ENCODE data around the gene RFTN1. TPM values are rescaled to one million over a fixed set of nuclear protein-coding genes. Genes with fewer than 3 reads are reported as not detected.

The RFTN1 gene
- total RNA-seq (10 to 100 TPM; 20.8 to 25.7 TPM), polyA plus RNA-seq (ENCODE audit: insufficient read depth, low read depth, low replicate concordance) (22.2 TPM)
- long read RNA-seq, donor 1, partial matches to known transcripts: 0 of 3 reads
- long read RNA-seq, donor 1, other reads (novel, unspliced or antisense): 0 of 3 reads
- long read RNA-seq, donor 2, partial matches to known transcripts: 0 of 1 reads
- long read RNA-seq, donor 2, other reads (novel, unspliced or antisense): 0 of 1 reads

- WGBS, 2 donors: 0 to 1% methylated on average over 3 to 75 of the region's 92 CpGs
- peaks cover 6% of the 10 kb centered on the region for H3K4me1 ChIP-seq
- no peaks in the 10 kb centered on the region for H3K36me3 ChIP-seq (ENCODE audit: low read depth, missing control alignments)
- no peaks in the 10 kb centered on the region for H3K9me3 ChIP-seq
- TF ChIP-seq POLR2A (IDR thresholded peaks at IDR 0.05) (no peak), CTCF (IDR thresholded peaks at IDR 0.05) (no peak)
- intact Hi-C loops (cut with DNase I; ENCODE audit: low total_unique reads): no loop called here
- H3K27me3 ChIP-seq: no peaks in the 10 kb centered on the region
- DNase-seq: peak; percentile 28
- H3K27ac ChIP-seq: peak within 1 kb of the TSS; percentile 14 to 75
- H3K4me3 ChIP-seq: peak within 1 kb of the TSS; percentile 63 to 78
These were observed at the start of gene RFTN1 for GRCh38 chr3:16513141-16514020. TSS of gene RFTN1 (minus strand) at chr3:16513699. CDS start at chr3:16493869, 19,830 bp downstream.

- H3K4me1 ChIP-seq: no peaks in the 10 kb centered on the region
- H3K36me3 ChIP-seq (ENCODE audit: low read depth, missing control alignments): no peaks in the 10 kb centered on the region
- TF ChIP-seq POLR2A (IDR thresholded peaks at IDR 0.05): no peak
- no peak for TF ChIP-seq CTCF (IDR thresholded peaks at IDR 0.05)
- H3K27me3 ChIP-seq: no peaks in the 10 kb centered on the region
- no peak overlapping the region for H3K4me3 ChIP-seq
- intact Hi-C loops (cut with DNase I; ENCODE audit: low total_unique reads): no loop called here
- no peaks in the 10 kb centered on the region for H3K9me3 ChIP-seq
- WGBS, 2 donors: 86 to 88% methylated on average over 5 of the region's 5 CpGs
- no peak overlapping the region for H3K27ac ChIP-seq
- DNase-seq: no peak
These were observed 46.3 kb upstream of the RFTN1 start for GRCh38 chr3:16559653-16560365.

GRCh38 chr3:16554126-16554525 lies 40.6 kb upstream of the RFTN1 start:
- H3K9me3 ChIP-seq: no peaks in the 10 kb centered on the region
- no peak overlapping the region for H3K4me3 ChIP-seq
- TF ChIP-seq CTCF (IDR thresholded peaks at IDR 0.05) (no peak), POLR2A (IDR thresholded peaks at IDR 0.05) (no peak)
- no peaks in the 10 kb centered on the region for H3K4me1 ChIP-seq
- intact Hi-C loops (cut with DNase I; ENCODE audit: low total_unique reads): no loop called here
- no peaks in the 10 kb centered on the region for H3K36me3 ChIP-seq (ENCODE audit: low read depth, missing control alignments)
- DNase-seq: no peak
- no peaks in the 10 kb centered on the region for H3K27me3 ChIP-seq
- no peak overlapping the region for H3K27ac ChIP-seq
- 89 to 90% methylated on average over 4 of the region's 4 CpGs for WGBS, 2 donors

GRCh38 chr3:16552757-16553156 lies 39.3 kb upstream of the RFTN1 start:
- Histone ChIP-seq H3K4me3 (no peak overlapping the region), H3K27ac (no peak overlapping the region), H3K4me1 (no peaks in the 10 kb centered on the region), H3K27me3 (no peaks in the 10 kb centered on the region), H3K9me3 (no peaks in the 10 kb centered on the region), H3K36me3 (ENCODE audit: low read depth, missing control alignments) (no peaks in the 10 kb centered on the region)
- 78 to 88% methylated on average over 3 of the region's 3 CpGs for WGBS, 2 donors
- TF ChIP-seq CTCF (IDR thresholded peaks at IDR 0.05) (no peak), POLR2A (IDR thresholded peaks at IDR 0.05) (no peak)
- no peak for DNase-seq
- intact Hi-C loops (cut with DNase I; ENCODE audit: low total_unique reads): no loop called here

All from testis (tissue), 5 donors.